ENCODE data around the gene ASCL3.
"Not testable (repeated sequence)": the region's sequence is repeated elsewhere in the genome, so short reads cannot be mapped to it uniquely, and the experiment has no call there.

Gene ASCL3
- 0 reads per million in 4 donors for total RNA-seq

GRCh38 chr11:8942518-8943066 lies at the start of gene ASCL3:
Gene ASCL3, minus strand, starts transcription at chr11:8943016. Its CDS starts 4,855 bp downstream, at chr11:8938161.
- no peak for DNase-seq

- DNase-seq = no peak
Measured at GRCh38 chr11:8989453-8989852, 46.6 kb upstream of the ASCL3 start.

- no peak for DNase-seq
Measured at GRCh38 chr11:8988329-8989234, 45.8 kb upstream of the ASCL3 start.

GRCh38 chr11:8987446-8987845 lies 44.6 kb upstream of the ASCL3 start:
- peak in 1 of 5 donors; percentile 51 for DNase-seq

- DNase-seq = not testable (repeated sequence)
Measured at GRCh38 chr11:8986772-8987171, 44.0 kb upstream of the ASCL3 start.

GRCh38 chr11:8985462-8985861 lies 42.6 kb upstream of the ASCL3 start:
- no peak for DNase-seq

GRCh38 chr11:8983552-8983951 lies 40.7 kb upstream of the ASCL3 start:
- peak in 1 of 5 donors; percentile 23 for DNase-seq

- no peak for DNase-seq
Measured at GRCh38 chr11:8980485-8980884, 37.7 kb upstream of the ASCL3 start.

- not testable (repeated sequence) for DNase-seq
Measured at GRCh38 chr11:8979365-8979764, 36.5 kb upstream of the ASCL3 start.

- no peak for DNase-seq
Measured at GRCh38 chr11:8973121-8973520, 30.3 kb upstream of the ASCL3 start.

GRCh38 chr11:8971924-8972316 lies 29.1 kb upstream of the ASCL3 start:
- DNase-seq = no peak

GRCh38 chr11:8971196-8971923 lies 28.5 kb upstream of the ASCL3 start:
- no peak for DNase-seq

- DNase-seq = no peak
Measured at GRCh38 chr11:8967184-8967583, 24.4 kb upstream of the ASCL3 start.

- peak; percentile 44 to 91 (median 58) for DNase-seq
Measured at GRCh38 chr11:8964324-8965320, 21.8 kb upstream of the ASCL3 start, which contains the start of gene TMEM9B. Gene TMEM9B, minus strand, starts transcription at chr11:8964442. Its CDS starts 129 bp downstream, at chr11:8964313.

GRCh38 chr11:8963569-8964323 lies 20.9 kb upstream of the ASCL3 start:
- DNase-seq = peak; percentile 51 to 87 (median 65)

- no peak for DNase-seq
Measured at GRCh38 chr11:8962841-8963240, 20.0 kb upstream of the ASCL3 start.

GRCh38 chr11:8961401-8961800 lies 18.6 kb upstream of the ASCL3 start:
- no peak for DNase-seq

- peak in 1 of 5 donors; percentile 73 for DNase-seq
Measured at GRCh38 chr11:8959546-8960166, 16.8 kb upstream of the ASCL3 start.

- DNase-seq = peak in 1 of 5 donors; percentile 25
Measured at GRCh38 chr11:8956860-8957259, 14.0 kb upstream of the ASCL3 start.

- DNase-seq = no peak
Measured at GRCh38 chr11:8948886-8949285, 6.1 kb upstream of the ASCL3 start.

All from T-helper 1 cell (primary cell).